Measurements from ENCODE around the gene KCNJ15. TPM values are rescaled to one million over a fixed set of nuclear protein-coding genes. Genes with fewer than 3 reads are reported as not detected.

Gene KCNJ15
- total RNA-seq, 2 experiments from 2014 or later = not detected

DNA sequence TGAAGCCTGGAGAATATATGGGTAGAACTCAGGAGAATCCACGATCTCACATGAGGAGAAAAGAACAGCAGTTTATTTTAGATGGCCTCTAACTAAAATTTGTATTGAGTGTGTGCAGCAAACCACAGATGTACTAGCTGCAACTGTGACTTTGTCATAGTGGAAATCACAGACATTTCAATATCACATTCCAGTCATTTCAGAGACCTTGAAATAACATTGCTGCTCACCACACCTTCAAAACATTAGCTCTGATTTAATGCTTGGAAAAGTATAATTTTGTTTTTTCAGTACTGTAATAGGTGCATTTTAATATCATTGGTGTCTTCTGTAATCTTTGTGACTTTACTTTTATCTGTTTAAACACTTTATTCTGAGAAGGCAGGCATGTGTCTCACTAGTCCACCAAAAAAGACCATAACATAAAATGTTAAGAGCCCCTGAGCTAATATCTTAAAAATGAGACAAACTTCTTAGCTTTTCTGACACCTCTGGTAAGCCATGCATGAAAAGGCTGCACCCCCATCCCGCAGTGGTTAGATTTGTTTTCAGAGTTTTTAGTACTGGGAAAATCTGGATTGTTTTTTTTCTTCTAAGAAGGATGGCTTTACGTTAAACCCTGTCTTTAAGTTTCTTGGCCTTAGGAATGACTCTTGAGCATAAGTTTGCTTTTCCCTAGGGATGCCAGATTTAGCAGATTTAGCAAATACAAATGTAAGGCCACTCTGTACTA lies 30.1 kb downstream of the KCNJ15 start:
- Mint-ChIP-seq H3K4me3 (no peak overlapping the region), H3K27me3 (no peaks in the 10 kb centered on the region), H3K9me3 (no peaks in the 10 kb centered on the region), H3K4me1 (no peaks in the 10 kb centered on the region), H3K36me3 (ENCODE audit: low read depth) (no peaks in the 10 kb centered on the region), H3K27ac (no peak overlapping the region)
- no peak for DNase-seq
- CTCF ChIA-PET = no interaction called here
- POLR2A ChIA-PET = no interaction called here

GRCh38 chr21:38287476-38287875 lies 30.7 kb downstream of the KCNJ15 start:
- Mint-ChIP-seq H3K9me3 (no peaks in the 10 kb centered on the region), H3K36me3 (ENCODE audit: low read depth) (no peaks in the 10 kb centered on the region), H3K4me3 (no peak overlapping the region), H3K27ac (no peak overlapping the region), H3K27me3 (no peaks in the 10 kb centered on the region), H3K4me1 (no peaks in the 10 kb centered on the region)
- ChIA-PET CTCF (no interaction called here), POLR2A (no interaction called here)
- no peak for DNase-seq

DNA sequence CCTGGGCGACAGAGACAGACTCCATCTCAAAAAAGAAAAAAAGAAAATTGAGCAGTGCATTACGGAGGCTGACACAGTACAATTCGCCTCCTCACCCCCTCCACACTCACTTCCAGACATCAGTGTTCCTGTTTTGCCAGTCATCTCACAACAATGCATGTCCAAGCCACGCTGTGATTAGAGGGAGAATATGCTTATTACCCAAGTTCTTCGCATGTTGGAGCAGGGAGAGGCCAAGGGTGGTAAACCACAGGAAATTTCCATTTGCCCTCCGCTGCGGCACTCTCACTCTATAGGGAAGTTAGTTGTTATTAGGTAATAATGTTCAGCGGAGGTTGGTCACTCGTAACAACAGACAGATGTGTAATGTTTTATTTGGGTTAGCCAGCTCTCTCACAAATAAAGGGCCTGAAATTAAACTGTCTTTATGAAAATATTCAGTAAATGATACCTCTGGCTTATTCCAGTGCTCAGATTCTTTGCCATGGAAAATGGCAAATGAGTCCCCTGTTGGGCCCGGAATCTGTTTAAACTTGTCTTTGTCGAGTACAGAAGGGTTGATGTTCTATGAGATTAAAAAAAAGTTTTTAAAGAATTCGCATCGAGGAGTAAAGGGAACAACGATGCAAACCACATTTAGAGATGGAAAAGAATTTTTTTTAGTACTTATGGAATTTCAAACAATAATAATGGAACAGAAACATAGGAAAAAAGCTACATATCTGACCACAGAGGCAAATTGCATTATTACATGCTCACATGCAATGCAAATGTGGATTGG lies 33.1 kb downstream of the KCNJ15 start:
- ChIA-PET CTCF (no interaction called here), POLR2A (no interaction called here)
- Mint-ChIP-seq H3K27me3 (no peaks in the 10 kb centered on the region), H3K36me3 (ENCODE audit: low read depth) (no peaks in the 10 kb centered on the region), H3K4me3 (no peak overlapping the region), H3K9me3 (no peaks in the 10 kb centered on the region), H3K27ac (no peak overlapping the region), H3K4me1 (no peaks in the 10 kb centered on the region)
- no peak for DNase-seq

DNA sequence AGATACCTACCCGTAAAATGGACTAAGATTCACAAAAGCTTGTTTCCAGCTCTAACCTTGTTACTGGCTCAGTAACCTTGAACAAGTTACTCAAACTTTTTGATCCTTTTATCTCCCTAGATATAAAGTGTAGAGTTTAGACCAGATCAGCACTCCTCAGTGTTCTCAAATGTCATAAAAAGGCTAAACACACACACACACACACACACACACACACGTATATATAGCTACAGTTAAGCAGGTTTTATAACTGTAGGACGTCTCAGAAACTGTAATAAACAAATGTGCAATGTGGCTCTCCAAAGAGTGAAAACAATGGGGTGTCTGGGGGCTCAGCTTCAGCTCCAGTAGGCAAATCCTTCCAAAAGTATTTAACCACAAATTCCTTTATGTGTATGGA lies 34.0 kb downstream of the KCNJ15 start:
- no peaks in the 10 kb centered on the region for H3K9me3 Mint-ChIP-seq
- POLR2A ChIA-PET = no interaction called here
- no peak for DNase-seq
- H3K27ac Mint-ChIP-seq = no peak overlapping the region
- no peaks in the 10 kb centered on the region for H3K36me3 Mint-ChIP-seq (ENCODE audit: low read depth)
- CTCF ChIA-PET = no interaction called here
- H3K4me3 Mint-ChIP-seq = no peak overlapping the region
- no peaks in the 10 kb centered on the region for H3K27me3 Mint-ChIP-seq
- H3K4me1 Mint-ChIP-seq = no peaks in the 10 kb centered on the region

DNA sequence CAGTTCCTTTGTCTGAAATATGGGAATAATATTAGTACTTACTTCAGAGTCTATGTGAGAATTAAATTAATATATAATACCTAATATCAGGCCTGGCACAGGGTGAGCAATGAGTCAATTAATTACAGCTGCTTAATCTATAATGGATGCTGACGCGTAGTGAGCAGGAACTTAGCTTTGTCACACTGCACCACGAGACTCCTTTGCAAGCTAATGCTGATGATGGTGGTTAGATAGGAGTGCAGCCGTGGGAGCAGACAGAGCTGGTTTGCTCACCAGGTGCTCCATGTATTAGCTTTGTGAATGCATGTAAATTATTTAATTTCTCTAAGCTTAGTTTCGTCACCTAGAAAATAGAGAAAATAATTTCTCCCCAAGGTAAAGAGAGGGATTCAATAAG lies 35.1 kb downstream of the KCNJ15 start:
- Mint-ChIP-seq H3K4me1 (no peaks in the 10 kb centered on the region), H3K9me3 (no peaks in the 10 kb centered on the region), H3K27me3 (no peaks in the 10 kb centered on the region), H3K27ac (no peak overlapping the region), H3K36me3 (ENCODE audit: low read depth) (no peaks in the 10 kb centered on the region), H3K4me3 (no peak overlapping the region)
- ChIA-PET CTCF (no interaction called here), POLR2A (no interaction called here)
- DNase-seq = no peak

- no peaks in the 10 kb centered on the region for H3K27me3 Mint-ChIP-seq
- ChIA-PET CTCF (interaction anchor here (0.7 kb wide), 1 partner anchor 50 kb away, joined by 4 read pairs; no protein-coding TSS in a partner anchor), POLR2A (no interaction called here)
- DNase-seq = no peak
- no peaks in the 10 kb centered on the region for H3K36me3 Mint-ChIP-seq (ENCODE audit: low read depth)
- H3K4me1 Mint-ChIP-seq = no peaks in the 10 kb centered on the region
- no peak overlapping the region for H3K27ac Mint-ChIP-seq
- H3K9me3 Mint-ChIP-seq = no peaks in the 10 kb centered on the region
- no peak overlapping the region for H3K4me3 Mint-ChIP-seq
Observed at GRCh38 chr21:38293113-38293512, 36.3 kb downstream of the KCNJ15 start.

DNA sequence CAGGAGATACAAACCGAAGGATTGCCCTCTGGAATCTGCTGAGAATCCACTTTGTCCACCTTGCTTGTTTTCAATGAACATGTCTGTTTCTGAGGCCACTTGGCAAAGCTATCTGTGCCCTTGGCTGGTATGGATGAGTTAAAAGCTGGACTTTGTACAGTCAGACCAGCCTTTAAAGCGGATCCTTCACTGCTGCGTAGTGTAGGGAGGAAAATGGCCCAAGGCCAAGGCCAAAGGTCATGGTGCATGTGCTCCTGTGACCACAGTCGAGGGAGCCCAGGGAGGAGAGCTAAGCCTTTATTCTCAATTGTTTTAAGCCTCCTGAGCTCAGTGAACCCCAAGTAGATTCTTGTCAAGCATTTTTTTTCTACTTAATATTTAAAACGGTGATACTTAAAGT lies 37.0 kb downstream of the KCNJ15 start:
- CTCF ChIA-PET = interaction anchor here (0.9 kb wide), 1 partner anchor 9 kb away, joined by 3 read pairs; no protein-coding TSS in a partner anchor
- POLR2A ChIA-PET = no interaction called here
- no peaks in the 10 kb centered on the region for H3K27me3 Mint-ChIP-seq
- no peaks in the 10 kb centered on the region for H3K4me1 Mint-ChIP-seq
- no peaks in the 10 kb centered on the region for H3K36me3 Mint-ChIP-seq (ENCODE audit: low read depth)
- no peaks in the 10 kb centered on the region for H3K9me3 Mint-ChIP-seq
- DNase-seq = no peak
- H3K4me3 Mint-ChIP-seq = no peak overlapping the region
- no peak overlapping the region for H3K27ac Mint-ChIP-seq

- H3K27me3 Mint-ChIP-seq = no peaks in the 10 kb centered on the region
- POLR2A ChIA-PET = no interaction called here
- H3K9me3 Mint-ChIP-seq = no peaks in the 10 kb centered on the region
- CTCF ChIA-PET = interaction anchor here (0.9 kb wide), 1 partner anchor 8 kb away, joined by 3 read pairs; no protein-coding TSS in a partner anchor
- H3K36me3 Mint-ChIP-seq (ENCODE audit: low read depth) = no peaks in the 10 kb centered on the region
- H3K4me3 Mint-ChIP-seq = no peak overlapping the region
- H3K4me1 Mint-ChIP-seq = no peaks in the 10 kb centered on the region
- no peak for DNase-seq
- H3K27ac Mint-ChIP-seq = no peak overlapping the region
Observed at GRCh38 chr21:38294609-38295008, 37.8 kb downstream of the KCNJ15 start.

- Mint-ChIP-seq H3K4me1 (peaks cover 9% of the 10 kb centered on the region), H3K4me3 (no peak overlapping the region)
Observed at GRCh38 chr21:38295997-38296764, 39.4 kb downstream of the KCNJ15 start.

DNA sequence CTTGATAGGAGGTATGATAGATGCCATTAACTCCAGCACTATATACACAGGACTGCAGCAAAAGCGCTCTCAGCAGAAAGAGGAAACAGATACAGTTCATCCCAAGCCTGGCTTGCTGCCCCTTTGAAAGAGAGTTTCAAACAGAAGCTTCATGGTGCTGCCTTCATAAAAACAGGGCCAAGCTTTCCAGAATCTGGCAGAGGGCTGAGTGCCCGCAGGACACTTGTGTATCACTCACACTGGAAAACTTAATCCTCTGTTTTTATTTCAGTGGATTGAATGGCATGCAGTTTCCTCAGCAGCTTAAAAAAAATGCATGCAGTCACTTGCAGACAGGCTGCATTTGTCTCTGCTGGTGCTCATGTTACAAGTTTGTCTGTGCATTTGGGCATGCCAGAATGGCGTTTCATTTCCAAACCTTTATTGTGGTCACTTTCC lies 40.4 kb downstream of the KCNJ15 start:
- no peak overlapping the region for H3K4me3 Mint-ChIP-seq
- no peak for DNase-seq

More at GRCh38 chr21:38295997-38296764, 39.4 kb downstream of the KCNJ15 start:
- POLR2A ChIA-PET = no interaction called here
- no peaks in the 10 kb centered on the region for H3K36me3 Mint-ChIP-seq (ENCODE audit: low read depth)
- no peak overlapping the region for H3K27ac Mint-ChIP-seq
- no peaks in the 10 kb centered on the region for H3K9me3 Mint-ChIP-seq
- no peaks in the 10 kb centered on the region for H3K27me3 Mint-ChIP-seq
- CTCF ChIA-PET = no interaction called here
- no peak for DNase-seq

GRCh38 chr21:38297871-38298270 lies 41.1 kb downstream of the KCNJ15 start:
- no peak overlapping the region for H3K27ac Mint-ChIP-seq
- H3K9me3 Mint-ChIP-seq = no peaks in the 10 kb centered on the region
- peaks cover 10% of the 10 kb centered on the region for H3K4me1 Mint-ChIP-seq
- CTCF ChIA-PET = no interaction called here
- no peaks in the 10 kb centered on the region for H3K36me3 Mint-ChIP-seq (ENCODE audit: low read depth)
- H3K4me3 Mint-ChIP-seq = no peak overlapping the region
- no peaks in the 10 kb centered on the region for H3K27me3 Mint-ChIP-seq
- POLR2A ChIA-PET = no interaction called here
- no peak for DNase-seq

More for the DNA sequence above, 40.4 kb downstream of the KCNJ15 start:
- POLR2A ChIA-PET = no interaction called here
- H3K27ac Mint-ChIP-seq = no peak overlapping the region
- H3K4me1 Mint-ChIP-seq = peaks cover 10% of the 10 kb centered on the region
- no peaks in the 10 kb centered on the region for H3K9me3 Mint-ChIP-seq
- H3K36me3 Mint-ChIP-seq (ENCODE audit: low read depth) = no peaks in the 10 kb centered on the region
- CTCF ChIA-PET = no interaction called here
- H3K27me3 Mint-ChIP-seq = no peaks in the 10 kb centered on the region

GRCh38 chr21:38298832-38299231 lies 42.0 kb downstream of the KCNJ15 start:
- POLR2A ChIA-PET = no interaction called here
- H3K9me3 Mint-ChIP-seq = no peaks in the 10 kb centered on the region

GRCh38 chr21:38299671-38300070 lies 42.9 kb downstream of the KCNJ15 start:
- Mint-ChIP-seq H3K4me3 (no peak overlapping the region), H3K27me3 (no peaks in the 10 kb centered on the region), H3K4me1 (peaks cover 10% of the 10 kb centered on the region), H3K27ac (no peak overlapping the region), H3K9me3 (no peaks in the 10 kb centered on the region), H3K36me3 (ENCODE audit: low read depth) (no peaks in the 10 kb centered on the region)
- CTCF ChIA-PET = no interaction called here
- POLR2A ChIA-PET = no interaction called here
- no peak for DNase-seq

More at GRCh38 chr21:38298832-38299231, 42.0 kb downstream of the KCNJ15 start:
- H3K27ac Mint-ChIP-seq = no peak overlapping the region
- H3K4me3 Mint-ChIP-seq = no peak overlapping the region
- no peak for DNase-seq
- no peaks in the 10 kb centered on the region for H3K27me3 Mint-ChIP-seq
- no peaks in the 10 kb centered on the region for H3K36me3 Mint-ChIP-seq (ENCODE audit: low read depth)
- peaks cover 10% of the 10 kb centered on the region for H3K4me1 Mint-ChIP-seq
- CTCF ChIA-PET = no interaction called here

Measured in activated CD4-positive, alpha-beta memory T cell treated with anti-CD3 and anti-CD28 coated beads, Interleukin-2, amount 10 ng/mL, durations not matched to agents 7 days and 5 days (primary cell).